ENCODE measurements around the gene EEPD1.

DNA sequence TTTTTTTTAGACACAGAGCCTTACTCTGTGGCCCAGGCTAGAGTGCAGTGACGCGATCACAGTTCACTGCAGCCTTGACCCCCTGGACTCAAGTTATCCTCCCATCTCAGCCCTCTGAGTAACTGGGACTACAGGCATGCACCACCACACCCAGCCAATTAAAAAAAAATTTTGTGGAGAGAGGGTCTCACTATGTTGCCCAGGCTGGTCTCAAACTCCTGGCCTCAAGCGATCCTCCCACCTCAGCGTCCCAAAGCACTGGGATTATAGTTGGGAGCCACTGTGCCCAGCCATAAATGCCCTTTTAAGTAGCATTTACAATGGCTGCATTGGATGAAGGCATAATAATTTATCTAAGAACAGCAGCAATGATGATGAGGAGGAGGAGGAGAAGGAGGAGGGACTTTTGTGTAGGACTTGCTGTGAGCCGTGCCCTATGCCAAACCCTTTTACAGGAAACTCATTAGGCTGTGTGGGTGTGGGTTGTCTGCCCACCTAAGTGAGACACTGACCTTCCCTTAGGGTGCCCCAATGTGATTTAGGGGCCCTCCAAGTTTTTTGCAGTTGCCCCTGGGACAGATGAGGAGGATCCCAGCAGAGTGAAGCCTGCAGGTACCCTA is 51.1 kb downstream of the EEPD1 start:
- TF ChIP-seq HOXA7 (CRISPR knock-in tag; IDR thresholded peaks at IDR 0.05; ENCODE audit: borderline replicate concordance) = no peak
- TF ChIP-seq, protein P1, sequence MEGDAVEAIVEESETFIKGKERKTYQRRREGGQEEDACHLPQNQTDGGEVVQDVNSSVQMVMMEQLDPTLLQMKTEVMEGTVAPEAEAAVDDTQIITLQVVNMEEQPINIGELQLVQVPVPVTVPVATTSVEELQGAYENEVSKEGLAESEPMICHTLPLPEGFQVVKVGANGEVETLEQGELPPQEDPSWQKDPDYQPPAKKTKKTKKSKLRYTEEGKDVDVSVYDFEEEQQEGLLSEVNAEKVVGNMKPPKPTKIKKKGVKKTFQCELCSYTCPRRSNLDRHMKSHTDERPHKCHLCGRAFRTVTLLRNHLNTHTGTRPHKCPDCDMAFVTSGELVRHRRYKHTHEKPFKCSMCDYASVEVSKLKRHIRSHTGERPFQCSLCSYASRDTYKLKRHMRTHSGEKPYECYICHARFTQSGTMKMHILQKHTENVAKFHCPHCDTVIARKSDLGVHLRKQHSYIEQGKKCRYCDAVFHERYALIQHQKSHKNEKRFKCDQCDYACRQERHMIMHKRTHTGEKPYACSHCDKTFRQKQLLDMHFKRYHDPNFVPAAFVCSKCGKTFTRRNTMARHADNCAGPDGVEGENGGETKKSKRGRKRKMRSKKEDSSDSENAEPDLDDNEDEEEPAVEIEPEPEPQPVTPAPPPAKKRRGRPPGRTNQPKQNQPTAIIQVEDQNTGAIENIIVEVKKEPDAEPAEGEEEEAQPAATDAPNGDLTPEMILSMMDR (tag by site-specific recombination; IDR thresholded peaks at IDR 0.05) = no peak
- TF ChIP-seq SCRT1 (tag by site-specific recombination; IDR thresholded peaks at IDR 0.05; ENCODE audit: borderline replicate concordance) = no peak
- TF ChIP-seq TCF7L2 (IDR thresholded peaks at IDR 0.05; ENCODE audit: borderline replicate concordance, low read depth, low read length) = no peak
- no peak for TF ChIP-seq ZFP69B (tag by site-specific recombination; IDR thresholded peaks at IDR 0.05)
- no peak for TF ChIP-seq ZNF157 (tag by site-specific recombination; IDR thresholded peaks at IDR 0.05)
- no peak for TF ChIP-seq ZNF391 (tag by site-specific recombination; IDR thresholded peaks at IDR 0.05; ENCODE audit: borderline replicate concordance, low read depth)
